HUES6 (cell line): ENCODE results near the gene CAMTA2.
"Not testable (repeated sequence)": the region's sequence is repeated elsewhere in the genome, so short reads cannot be mapped to it uniquely, and the experiment has no call there.

Source experiments
- H3K27ac ChIP-seq: 2 replicates; pipeline ENCODE4 v1.7.0; 2013; ENCODE audit warnings: low read depth, mild to moderate bottlenecking, low read length, inconsistent platforms
- H3K27me3 ChIP-seq: 2 replicates; pipeline ENCODE4 v1.6.1; 2013; ENCODE audit warnings: low read length; ENCODE audit not compliant: control insufficient read depth, insufficient read depth
- H3K36me3 ChIP-seq: 2 replicates; pipeline ENCODE4 v1.6.1; 2013; ENCODE audit warnings: low read length; ENCODE audit not compliant: control insufficient read depth, insufficient read depth
- H3K4me1 ChIP-seq: 2 replicates; pipeline ENCODE4 v1.6.1; 2013; ENCODE audit warnings: low read length; ENCODE audit not compliant: control insufficient read depth, insufficient read depth
- H3K4me3 ChIP-seq: 2 replicates; pipeline ENCODE4 v1.5.1; 2013; ENCODE audit warnings: low read depth, low read length
- H3K9ac ChIP-seq: one replicate; pipeline ENCODE4 v1.6.1; 2013; ENCODE audit warnings: mild to moderate bottlenecking, low read length
- H3K9me3 ChIP-seq: 2 replicates; pipeline ENCODE4 v1.6.1; 2013; ENCODE audit warnings: low read depth, low read length; ENCODE audit not compliant: control insufficient read depth, insufficient read depth

The CAMTA2 gene, protein sequence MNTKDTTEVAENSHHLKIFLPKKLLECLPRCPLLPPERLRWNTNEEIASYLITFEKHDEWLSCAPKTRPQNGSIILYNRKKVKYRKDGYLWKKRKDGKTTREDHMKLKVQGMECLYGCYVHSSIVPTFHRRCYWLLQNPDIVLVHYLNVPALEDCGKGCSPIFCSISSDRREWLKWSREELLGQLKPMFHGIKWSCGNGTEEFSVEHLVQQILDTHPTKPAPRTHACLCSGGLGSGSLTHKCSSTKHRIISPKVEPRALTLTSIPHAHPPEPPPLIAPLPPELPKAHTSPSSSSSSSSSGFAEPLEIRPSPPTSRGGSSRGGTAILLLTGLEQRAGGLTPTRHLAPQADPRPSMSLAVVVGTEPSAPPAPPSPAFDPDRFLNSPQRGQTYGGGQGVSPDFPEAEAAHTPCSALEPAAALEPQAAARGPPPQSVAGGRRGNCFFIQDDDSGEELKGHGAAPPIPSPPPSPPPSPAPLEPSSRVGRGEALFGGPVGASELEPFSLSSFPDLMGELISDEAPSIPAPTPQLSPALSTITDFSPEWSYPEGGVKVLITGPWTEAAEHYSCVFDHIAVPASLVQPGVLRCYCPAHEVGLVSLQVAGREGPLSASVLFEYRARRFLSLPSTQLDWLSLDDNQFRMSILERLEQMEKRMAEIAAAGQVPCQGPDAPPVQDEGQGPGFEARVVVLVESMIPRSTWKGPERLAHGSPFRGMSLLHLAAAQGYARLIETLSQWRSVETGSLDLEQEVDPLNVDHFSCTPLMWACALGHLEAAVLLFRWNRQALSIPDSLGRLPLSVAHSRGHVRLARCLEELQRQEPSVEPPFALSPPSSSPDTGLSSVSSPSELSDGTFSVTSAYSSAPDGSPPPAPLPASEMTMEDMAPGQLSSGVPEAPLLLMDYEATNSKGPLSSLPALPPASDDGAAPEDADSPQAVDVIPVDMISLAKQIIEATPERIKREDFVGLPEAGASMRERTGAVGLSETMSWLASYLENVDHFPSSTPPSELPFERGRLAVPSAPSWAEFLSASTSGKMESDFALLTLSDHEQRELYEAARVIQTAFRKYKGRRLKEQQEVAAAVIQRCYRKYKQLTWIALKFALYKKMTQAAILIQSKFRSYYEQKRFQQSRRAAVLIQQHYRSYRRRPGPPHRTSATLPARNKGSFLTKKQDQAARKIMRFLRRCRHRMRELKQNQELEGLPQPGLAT

DNA sequence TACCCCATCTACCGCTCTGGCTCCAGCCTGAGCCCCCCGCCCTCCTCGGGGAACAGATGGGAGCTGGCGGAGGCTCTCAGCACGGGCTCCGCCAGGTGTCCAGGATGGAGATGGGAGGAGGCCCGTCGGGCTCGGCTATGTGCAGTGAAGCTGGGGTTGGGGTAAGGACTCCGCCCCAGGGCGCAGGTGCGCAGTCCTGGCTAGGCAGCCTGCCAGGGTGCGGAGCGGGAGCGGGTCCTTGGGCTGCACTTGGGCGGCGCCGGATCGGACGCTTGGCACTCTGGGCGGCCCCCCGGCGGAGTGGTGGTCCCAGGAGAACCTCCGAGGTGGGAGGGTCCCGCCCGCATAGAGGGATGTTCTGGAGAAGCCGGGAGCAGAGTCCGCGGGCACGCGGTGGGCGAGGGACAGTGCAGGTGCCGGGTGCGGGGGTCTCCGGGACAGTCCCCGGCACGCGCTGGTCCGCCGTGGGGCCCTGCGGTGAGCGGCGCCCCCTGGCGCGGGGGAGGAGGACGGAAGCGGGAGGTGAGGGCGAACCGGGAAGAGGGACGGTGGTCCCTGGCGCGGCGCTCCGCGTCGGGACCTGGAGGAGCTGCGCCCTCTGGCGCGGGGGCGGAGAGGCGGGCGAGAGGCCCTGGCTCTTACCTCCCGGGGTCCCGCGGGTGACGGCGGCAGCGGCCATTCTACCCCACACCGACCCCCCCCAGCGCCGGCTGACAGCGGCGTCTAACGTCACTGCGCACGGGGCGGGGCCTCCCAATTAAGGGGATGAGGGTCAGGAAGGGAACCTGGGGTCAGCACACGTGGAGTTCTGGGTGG, at the start of gene CAMTA2:
CAMTA2 (minus strand) TSS at position 725 of the 816 bp plus-strand sequence. CDS start 1,453 bp downstream, outside the sequence.
- Histone ChIP-seq H3K27me3 (no peaks in the 10 kb centered on the region), H3K27ac (no peak within 1 kb of the TSS; the same call in 1 of the 2 replicates), H3K9ac (peak within 1 kb of the TSS; percentile 65), H3K4me1 (peaks cover 8% of the 10 kb centered on the region; the same call in 1 of the 2 replicates), H3K4me3 (peak within 1 kb of the TSS; percentile 83), H3K9me3 (no peaks in the 10 kb centered on the region), H3K36me3 (peaks cover 6% of the 10 kb centered on the region; the same call in 1 of the 2 replicates)

DNA sequence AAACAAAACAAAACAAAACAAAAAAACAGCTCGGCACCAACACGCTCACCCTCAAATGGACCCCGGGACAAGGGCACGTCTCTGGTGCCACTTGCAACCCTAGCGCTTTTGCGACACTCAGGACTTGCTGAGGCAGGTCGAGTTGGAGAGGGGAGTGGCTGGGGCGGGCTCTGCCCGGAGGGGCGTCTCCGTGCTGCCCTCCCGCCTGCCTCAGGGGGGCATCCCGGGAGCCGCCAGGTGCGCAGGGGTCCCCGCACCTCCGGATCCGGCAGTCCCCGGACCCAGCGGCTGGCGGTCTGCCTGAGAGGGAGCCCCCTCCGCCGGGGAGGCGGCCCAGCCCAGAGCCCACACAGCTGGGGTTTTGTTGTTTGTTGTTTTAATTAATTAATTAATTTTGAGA, 47.8 kb upstream of the CAMTA2 start, which contains the start of gene SLC52A1:
SLC52A1 (minus strand) TSS at position 112 of the 400 bp plus-strand sequence. CDS start 820 bp downstream, outside the sequence.
- H3K9me3 ChIP-seq: no peaks in the 10 kb centered on the region
- peaks cover 3% of the 10 kb centered on the region; the same call in 1 of the 2 replicates for H3K4me1 ChIP-seq
- peak within 1 kb of the TSS; percentile 49 for H3K4me3 ChIP-seq
- no peak within 1 kb of the TSS for H3K27ac ChIP-seq
- peaks cover 22% of the 10 kb centered on the region for H3K27me3 ChIP-seq
- no peak within 1 kb of the TSS for H3K9ac ChIP-seq
- no peaks in the 10 kb centered on the region for H3K36me3 ChIP-seq

DNA sequence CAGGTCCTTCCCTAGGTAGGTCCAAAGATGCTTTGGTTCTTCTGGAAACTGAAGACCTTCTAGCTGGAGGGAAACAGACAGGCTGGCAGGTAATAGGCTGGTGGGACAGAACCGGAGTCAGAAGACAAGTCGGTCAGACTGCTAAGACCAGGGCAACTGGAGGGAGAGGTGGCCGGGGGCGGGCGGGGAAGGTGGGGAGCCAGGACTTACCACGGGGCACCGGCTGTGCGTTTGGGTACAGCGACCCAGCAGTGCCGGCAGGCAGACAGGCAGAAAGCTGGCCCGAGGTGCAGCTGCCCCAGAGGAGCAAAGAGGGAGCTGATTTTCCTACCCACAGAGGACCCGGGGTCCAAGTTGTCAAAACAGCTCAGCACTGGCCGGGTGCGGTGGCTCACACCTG, 47.2 kb upstream of the CAMTA2 start:
- H3K36me3 ChIP-seq: no peaks in the 10 kb centered on the region
- H3K4me3 ChIP-seq: no peak overlapping the region
- no peak overlapping the region for H3K27ac ChIP-seq
- peaks cover 22% of the 10 kb centered on the region for H3K27me3 ChIP-seq
- no peak overlapping the region for H3K9ac ChIP-seq
- H3K9me3 ChIP-seq: no peaks in the 10 kb centered on the region
- peaks cover 3% of the 10 kb centered on the region; the same call in 1 of the 2 replicates for H3K4me1 ChIP-seq

DNA sequence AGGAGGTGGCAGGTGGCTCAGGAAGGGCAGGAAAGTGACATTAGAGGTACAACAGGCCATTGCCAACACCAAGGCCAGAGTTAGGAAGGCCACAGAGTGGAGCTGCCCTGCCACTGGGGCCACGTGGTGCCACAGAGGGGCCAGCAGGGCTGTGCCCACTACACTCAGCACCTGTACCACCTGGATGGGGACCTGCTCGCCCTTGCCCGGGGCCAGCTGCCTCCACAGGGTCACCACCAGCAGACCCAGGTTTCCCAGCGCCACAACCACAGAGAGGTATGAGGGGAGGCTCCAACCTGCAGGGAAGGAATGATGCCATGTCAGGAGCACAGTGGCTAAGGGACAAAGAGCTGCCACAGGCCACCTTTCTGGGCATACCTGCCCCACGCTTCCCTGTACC, 46.6 kb upstream of the CAMTA2 start:
- Histone ChIP-seq H3K4me3 (no peak overlapping the region), H3K9me3 (no peaks in the 10 kb centered on the region), H3K4me1 (peaks cover 3% of the 10 kb centered on the region; the same call in 1 of the 2 replicates), H3K36me3 (no peaks in the 10 kb centered on the region), H3K27me3 (peaks cover 22% of the 10 kb centered on the region), H3K9ac (no peak overlapping the region), H3K27ac (no peak overlapping the region)

DNA sequence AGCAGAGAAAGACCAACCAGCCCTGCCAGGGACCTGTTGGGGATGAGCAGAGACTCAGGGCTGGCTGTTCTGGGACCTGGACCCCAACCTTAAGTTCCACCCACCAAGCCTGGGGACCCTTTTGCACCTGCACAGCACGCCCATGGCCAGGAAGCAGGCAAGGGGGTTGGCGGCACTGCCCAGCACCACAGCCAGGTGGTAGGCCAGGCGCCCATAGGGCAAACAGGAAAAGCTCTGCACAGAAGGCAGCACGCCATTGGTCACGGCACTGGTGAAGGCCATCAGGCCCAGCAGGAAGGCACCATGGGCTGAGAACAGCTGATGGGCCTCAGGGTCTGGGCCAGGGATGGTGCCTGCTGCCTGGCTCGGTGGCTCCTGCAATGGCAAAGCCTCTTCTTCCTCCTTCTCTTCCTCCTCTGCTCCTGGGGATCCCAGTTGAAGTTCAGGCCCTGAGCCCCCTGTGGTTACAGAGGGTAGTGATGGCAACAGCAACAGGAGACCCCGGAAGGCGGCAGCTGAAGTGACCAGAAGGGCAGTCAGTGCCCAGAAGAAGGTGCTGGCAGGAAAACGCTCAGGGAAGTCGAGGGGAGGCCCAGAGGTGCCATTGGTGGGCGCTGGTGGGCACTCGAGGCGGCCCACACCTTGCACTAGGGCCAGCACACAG, 46.0 kb upstream of the CAMTA2 start:
- Histone ChIP-seq H3K4me1 (peaks cover 3% of the 10 kb centered on the region; the same call in 1 of the 2 replicates), H3K4me3 (no peak overlapping the region), H3K9ac (no peak overlapping the region), H3K9me3 (no peaks in the 10 kb centered on the region), H3K27ac (no peak overlapping the region), H3K36me3 (no peaks in the 10 kb centered on the region), H3K27me3 (peaks cover 22% of the 10 kb centered on the region)

DNA sequence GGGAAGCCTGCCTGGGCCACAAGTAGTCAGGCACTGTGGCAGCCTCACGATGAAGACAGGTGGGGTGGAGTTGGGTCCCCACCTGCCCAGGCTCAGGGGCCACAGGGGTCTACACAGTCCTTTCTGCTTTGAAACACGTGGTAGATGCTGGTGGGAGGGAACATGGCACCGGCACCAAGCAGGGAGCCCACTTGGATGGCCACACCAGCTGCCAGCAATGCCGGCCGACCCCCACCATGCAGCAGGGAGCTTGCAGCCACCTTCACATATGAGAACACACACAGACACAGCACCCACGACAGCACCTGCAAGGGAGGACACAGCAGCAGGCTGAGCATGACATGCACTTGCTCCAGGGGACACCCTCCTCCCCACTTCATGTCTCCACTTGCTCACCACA, 45.4 kb upstream of the CAMTA2 start:
- Histone ChIP-seq H3K36me3 (no peaks in the 10 kb centered on the region), H3K4me3 (no peak overlapping the region), H3K27me3 (peaks cover 22% of the 10 kb centered on the region), H3K9ac (no peak overlapping the region), H3K9me3 (no peaks in the 10 kb centered on the region), H3K27ac (no peak overlapping the region), H3K4me1 (peaks cover 3% of the 10 kb centered on the region; the same call in 1 of the 2 replicates)

DNA sequence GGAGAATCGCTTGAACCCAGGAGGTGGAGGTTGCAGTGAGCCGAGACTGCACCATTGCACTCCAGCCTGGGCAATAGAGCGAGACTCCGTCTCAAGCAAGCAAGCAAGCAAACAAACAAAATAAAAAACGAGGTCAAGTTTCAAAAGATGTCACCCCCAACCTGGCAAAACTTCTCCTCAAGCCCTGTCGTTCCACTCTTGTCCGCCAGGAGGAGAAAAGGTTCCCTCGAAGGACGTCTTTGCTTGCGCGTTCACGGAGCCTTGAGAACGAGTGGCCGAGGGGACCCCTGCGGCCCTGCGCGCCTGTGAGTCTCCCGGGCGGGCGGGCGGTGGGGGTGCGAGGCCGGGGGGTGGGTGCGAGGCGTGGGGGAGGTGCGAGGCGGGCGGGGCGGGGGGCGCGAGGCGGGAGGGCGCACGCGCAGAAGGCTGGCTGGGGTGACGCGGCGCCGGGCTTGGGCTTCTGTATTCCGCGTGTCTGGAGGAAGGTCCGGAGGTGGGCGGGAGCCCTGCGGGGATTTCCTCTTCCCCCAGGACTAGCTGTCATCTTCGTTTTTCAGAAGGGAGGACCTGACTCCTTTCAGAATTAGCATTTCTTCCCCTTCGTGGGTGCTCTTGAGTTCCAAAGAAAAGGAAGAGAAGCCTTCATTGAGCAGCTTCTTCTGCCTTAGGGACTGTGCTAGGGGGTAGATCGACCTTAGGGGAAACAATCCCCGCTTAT, 44.0 kb upstream of the CAMTA2 start:
- peaks cover 3% of the 10 kb centered on the region; the same call in 1 of the 2 replicates for H3K4me1 ChIP-seq
- no peaks in the 10 kb centered on the region for H3K9me3 ChIP-seq
- no peaks in the 10 kb centered on the region for H3K36me3 ChIP-seq
- H3K27me3 ChIP-seq: peaks cover 22% of the 10 kb centered on the region
- H3K4me3 ChIP-seq: peak overlapping the region; percentile 57
- no peak overlapping the region for H3K27ac ChIP-seq
- peak overlapping the region; percentile 29 for H3K9ac ChIP-seq

DNA sequence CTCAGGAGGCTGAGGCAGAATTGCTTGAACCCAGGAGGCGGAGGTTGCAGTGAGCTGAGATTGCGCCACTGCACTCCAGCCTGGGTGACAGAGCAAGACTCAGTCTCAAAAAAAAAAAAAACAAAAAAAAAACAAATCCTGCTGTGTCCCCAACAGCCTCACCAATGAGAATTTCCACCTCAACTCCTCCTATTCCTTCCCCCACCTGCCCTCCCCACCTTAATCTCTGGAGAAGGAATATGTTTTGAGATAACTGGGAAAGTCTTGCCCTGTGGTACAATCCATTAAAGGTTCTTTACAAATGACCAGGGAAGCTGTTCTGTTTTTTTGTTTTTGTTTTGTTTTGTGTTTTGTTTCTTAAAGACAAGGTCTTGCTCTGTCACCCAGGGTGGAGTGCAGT, 42.7 kb upstream of the CAMTA2 start:
- not testable (repeated sequence) for H3K27ac ChIP-seq, H3K4me3 ChIP-seq, H3K36me3 ChIP-seq, H3K9ac ChIP-seq, H3K4me1 ChIP-seq, H3K9me3 ChIP-seq
- H3K27me3 ChIP-seq: peaks cover 21% of the 10 kb centered on the region

DNA sequence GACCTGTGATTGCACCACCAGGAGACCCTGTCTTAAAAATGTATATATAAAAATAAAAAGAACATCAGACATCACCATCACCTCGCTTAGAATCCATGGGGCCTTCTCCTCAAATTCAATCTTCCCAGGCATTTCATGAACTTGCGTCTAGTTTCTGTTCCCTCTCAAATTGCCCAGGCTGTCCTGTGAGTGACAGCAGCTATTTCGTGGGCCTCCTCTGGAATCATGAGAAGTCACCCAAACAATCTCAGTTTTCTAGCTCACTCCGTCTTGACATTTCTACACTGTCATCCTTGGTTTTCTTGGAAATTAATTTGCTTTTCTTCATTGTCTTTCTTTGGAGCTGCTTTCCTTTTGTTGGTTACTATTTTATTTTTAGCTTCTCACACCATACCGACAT, 40.4 kb upstream of the CAMTA2 start:
- H3K27ac ChIP-seq: no peak overlapping the region
- peaks cover 3% of the 10 kb centered on the region; the same call in 1 of the 2 replicates for H3K4me1 ChIP-seq
- no peaks in the 10 kb centered on the region for H3K9me3 ChIP-seq
- H3K36me3 ChIP-seq: peaks cover 14% of the 10 kb centered on the region
- no peak overlapping the region for H3K4me3 ChIP-seq
- no peak overlapping the region for H3K9ac ChIP-seq
- peaks cover under 1% of the 10 kb centered on the region; the same call in 1 of the 2 replicates for H3K27me3 ChIP-seq
